ENCODE data around the gene DGLUCY. TPM values are rescaled to one million over a fixed set of nuclear protein-coding genes. Genes with fewer than 3 reads are reported as not detected.

DGLUCY gene
- total and polyA plus RNA-seq, 11 donors = 53.7 to 234 (median 138) TPM

DNA sequence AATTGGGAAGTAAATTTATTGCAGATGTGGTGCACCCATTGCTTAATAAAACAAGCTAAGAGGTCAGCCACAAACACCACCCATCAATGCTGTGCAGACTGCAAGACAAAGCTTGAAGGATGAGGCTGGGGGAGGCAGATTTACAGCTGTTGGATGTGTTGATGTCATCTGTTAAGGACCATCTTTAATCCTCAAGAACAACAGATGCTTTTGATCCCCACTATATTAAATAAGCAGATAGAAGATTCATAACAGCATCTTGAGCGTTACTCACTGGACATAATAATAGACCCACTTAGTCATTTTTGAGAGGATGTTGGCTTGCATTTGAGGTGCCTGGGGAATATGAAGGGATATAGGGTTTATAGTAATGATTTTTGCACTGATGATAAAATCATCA is 71.8 kb downstream of the DGLUCY start:
- intact Hi-C loops (cut with DNase I) = no loop called here
- ATAC-seq (no peak), DNase-seq (no peak)
- H3K4me3 ChIP-seq = no peak overlapping the region
- 44 to 79% (median 68%) methylated on average over 1 of the region's 1 CpG for WGBS, 4 donors
- H3K27me3 ChIP-seq = no peaks in the 10 kb centered on the region
- no peaks in the 10 kb centered on the region for H3K9me3 ChIP-seq
- TF ChIP-seq CTCF (IDR thresholded peaks at IDR 0.05) (no peak), POLR2A (IDR thresholded peaks at IDR 0.05) (no peak)
- H3K36me3 ChIP-seq = peaks cover 19 to 96% (median 92%) of the 10 kb centered on the region in 9 donors
- no peaks in the 10 kb centered on the region for H3K4me1 ChIP-seq
- H3K27ac ChIP-seq = no peak overlapping the region

DNA sequence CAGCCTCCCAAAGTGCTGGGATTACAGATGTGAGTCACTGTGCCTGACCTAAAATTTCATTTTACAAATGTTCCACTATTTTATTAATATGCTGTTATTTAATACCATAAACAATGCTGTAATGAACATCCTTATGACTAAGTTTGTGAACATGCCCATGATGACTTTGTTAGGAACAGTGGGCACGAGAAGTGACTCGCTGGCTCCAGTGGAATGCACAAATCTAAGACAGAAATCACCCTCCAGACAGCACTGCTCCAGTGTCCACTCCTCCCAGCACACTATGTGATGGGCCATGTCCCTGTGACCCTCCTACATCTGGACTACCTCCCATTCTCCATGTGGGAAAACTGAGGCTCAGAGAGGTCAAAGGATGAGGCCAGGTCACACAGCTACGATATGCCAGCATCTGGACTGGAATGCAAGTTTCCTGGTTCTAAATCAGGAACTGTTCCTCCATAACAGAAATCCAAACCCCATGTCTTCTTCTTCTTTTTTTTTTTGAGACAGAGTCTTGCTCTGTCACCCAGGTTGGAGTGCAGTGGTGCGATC is 72.7 kb downstream of the DGLUCY start:
- DNase-seq (no peak), ATAC-seq (no peak)
- no peak for TF ChIP-seq CTCF (IDR thresholded peaks at IDR 0.05)
- no peak for TF ChIP-seq POLR2A (IDR thresholded peaks at IDR 0.05)
- no peaks in the 10 kb centered on the region for H3K9me3 ChIP-seq
- intact Hi-C loops (cut with DNase I) = no loop called here
- no peak overlapping the region for H3K27ac ChIP-seq
- no peaks in the 10 kb centered on the region for H3K4me1 ChIP-seq
- H3K4me3 ChIP-seq = no peak overlapping the region
- H3K36me3 ChIP-seq = peaks cover 19 to 96% (median 92%) of the 10 kb centered on the region in 9 donors
- WGBS, 4 donors = 93 to 95% (median 93%) methylated on average over 4 of the region's 4 CpGs
- H3K27me3 ChIP-seq = no peaks in the 10 kb centered on the region

DNA sequence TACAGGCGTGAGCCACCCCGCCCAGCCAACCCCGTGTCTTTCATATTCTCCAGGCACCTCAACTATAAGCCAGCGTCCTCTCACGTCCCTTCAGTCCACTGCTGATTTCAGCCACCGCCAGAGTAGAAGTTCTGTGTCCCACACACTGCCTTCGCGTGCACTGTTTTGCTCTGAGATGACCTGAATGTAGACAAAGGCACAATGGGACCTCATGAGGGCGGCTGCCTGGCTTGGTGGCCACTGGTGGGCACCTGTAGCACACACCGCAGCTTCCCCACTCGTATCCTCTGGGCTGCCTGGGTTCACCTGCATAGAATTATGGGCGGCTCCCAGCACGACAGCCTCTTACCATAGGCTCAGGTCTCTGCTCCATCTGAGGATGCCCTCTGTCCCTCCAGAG is 73.4 kb downstream of the DGLUCY start:
- TF ChIP-seq CTCF (IDR thresholded peaks at IDR 0.05) (no peak), POLR2A (IDR thresholded peaks at IDR 0.05) (no peak)
- Histone ChIP-seq H3K9me3 (no peaks in the 10 kb centered on the region), H3K27ac (no peak overlapping the region), H3K27me3 (no peaks in the 10 kb centered on the region), H3K4me3 (no peak overlapping the region), H3K4me1 (no peaks in the 10 kb centered on the region), H3K36me3 (peaks cover 18 to 96% (median 92%) of the 10 kb centered on the region in 9 donors)
- DNase-seq (no peak), ATAC-seq (no peak)
- WGBS, 4 donors = 91 to 98% (median 96%) methylated on average over 13 of the region's 13 CpGs
- intact Hi-C loops (cut with DNase I) = no loop called here

DNA sequence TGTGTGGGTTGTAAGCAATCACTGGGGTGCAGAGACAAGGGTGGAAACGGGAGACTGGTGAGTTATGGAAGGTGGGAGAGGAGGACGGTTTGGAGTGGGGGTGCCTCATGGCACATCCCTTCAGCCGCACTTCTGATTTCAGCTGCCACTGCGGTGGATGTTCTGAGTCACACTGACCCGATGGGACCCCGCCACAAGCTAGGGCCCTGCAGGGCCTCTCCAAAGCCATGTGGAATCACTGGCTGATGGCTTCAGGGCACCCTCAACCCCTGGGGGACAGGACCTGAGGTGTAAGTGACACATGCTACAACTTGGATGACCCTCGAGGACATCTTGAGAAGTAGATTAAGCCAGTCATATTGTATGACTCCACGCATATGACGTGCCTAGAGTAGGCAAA is 77.0 kb downstream of the DGLUCY start:
- intact Hi-C loops (cut with DNase I) = no loop called here
- 89 to 98% (median 93%) methylated on average over 9 of the region's 9 CpGs for WGBS, 4 donors

More for the DNA sequence above, 77.0 kb downstream of the DGLUCY start:
- no peaks in the 10 kb centered on the region for H3K9me3 ChIP-seq
- TF ChIP-seq CTCF (IDR thresholded peaks at IDR 0.05) = no peak
- TF ChIP-seq POLR2A (IDR thresholded peaks at IDR 0.05) = no peak
- peaks cover 12 to 96% (median 83%) of the 10 kb centered on the region in 9 donors for H3K36me3 ChIP-seq
- no peaks in the 10 kb centered on the region for H3K27me3 ChIP-seq
- no peak overlapping the region for H3K4me3 ChIP-seq
- H3K4me1 ChIP-seq = peaks cover 0 to 4% (median 0%) of the 10 kb centered on the region in 12 donors
- no peak overlapping the region for H3K27ac ChIP-seq
- ATAC-seq (no peak), DNase-seq (no peak)
